ENCODE results near the gene RSPO3.
A peak's percentile ranks its signal among the peaks of the same experiment; 100 is the strongest.

Gene RSPO3

GRCh38 chr6:127173156-127173940 is 54.9 kb downstream of the RSPO3 start:
- TF ChIP-seq, protein P1, sequence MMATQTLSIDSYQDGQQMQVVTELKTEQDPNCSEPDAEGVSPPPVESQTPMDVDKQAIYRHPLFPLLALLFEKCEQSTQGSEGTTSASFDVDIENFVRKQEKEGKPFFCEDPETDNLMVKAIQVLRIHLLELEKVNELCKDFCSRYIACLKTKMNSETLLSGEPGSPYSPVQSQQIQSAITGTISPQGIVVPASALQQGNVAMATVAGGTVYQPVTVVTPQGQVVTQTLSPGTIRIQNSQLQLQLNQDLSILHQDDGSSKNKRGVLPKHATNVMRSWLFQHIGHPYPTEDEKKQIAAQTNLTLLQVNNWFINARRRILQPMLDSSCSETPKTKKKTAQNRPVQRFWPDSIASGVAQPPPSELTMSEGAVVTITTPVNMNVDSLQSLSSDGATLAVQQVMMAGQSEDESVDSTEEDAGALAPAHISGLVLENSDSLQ (IDR thresholded peaks at IDR 0.05), result peak; percentile 37; the same call in 1 of the 2 replicates
- no peak for TF ChIP-seq L3MBTL2 (conservative IDR thresholded peaks at IDR 0.05)
- ChIA-PET POLR2A (no interaction called here), CTCF (interaction anchor here (1.1 kb wide), 1 partner anchor 14 kb away, joined by 4 read pairs; no protein-coding TSS in a partner anchor)
- DNase-seq (ENCODE audit: extremely low spot score), result no peak

DNA sequence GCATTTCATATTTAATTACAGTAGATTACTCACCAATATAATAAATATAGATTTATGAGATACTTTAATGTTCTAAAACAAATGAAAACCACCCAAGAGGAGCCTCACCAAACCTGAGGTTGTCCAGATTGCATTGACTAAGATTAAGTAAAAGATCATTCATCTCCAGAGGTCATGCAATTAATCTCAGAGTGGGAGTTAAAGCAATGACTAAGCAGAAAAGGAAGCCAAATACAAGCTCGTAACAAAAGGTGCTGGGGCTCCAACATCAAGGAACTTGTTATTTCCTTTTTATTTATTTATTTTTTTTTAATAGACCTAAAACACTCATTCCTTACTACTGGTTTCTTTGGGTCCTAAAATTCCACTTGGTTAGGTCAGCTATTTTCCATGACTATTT is 57.7 kb downstream of the RSPO3 start:
- no peak for DNase-seq (ENCODE audit: extremely low spot score)
- ChIA-PET CTCF (interaction anchor here (1.3 kb wide), 1 partner anchor 11 kb away, joined by 10 read pairs; no protein-coding TSS in a partner anchor), POLR2A (no interaction called here)
- TF ChIP-seq ELF4 (IDR thresholded peaks at IDR 0.05) (no peak), LEF1 (IDR thresholded peaks at IDR 0.05; ENCODE audit: borderline replicate concordance) (no peak), ZNF384 (IDR thresholded peaks at IDR 0.05) (no peak), ARNT (IDR thresholded peaks at IDR 0.05) (no peak), BHLHE40 (IDR thresholded peaks at IDR 0.05; ENCODE audit: borderline replicate concordance) (no peak), CTBP1 (IDR thresholded peaks at IDR 0.05; ENCODE audit: borderline replicate concordance) (no peak), FOXK2 (IDR thresholded peaks at IDR 0.05) (no peak), FOXM1 (IDR thresholded peaks at IDR 0.05; ENCODE audit: borderline replicate concordance) (no peak), TARDBP (IDR thresholded peaks at IDR 0.05) (no peak), NFRKB (IDR thresholded peaks at IDR 0.05) (no peak)
- TF ChIP-seq, protein P1 (IDR thresholded peaks at IDR 0.05), result no peak

DNA sequence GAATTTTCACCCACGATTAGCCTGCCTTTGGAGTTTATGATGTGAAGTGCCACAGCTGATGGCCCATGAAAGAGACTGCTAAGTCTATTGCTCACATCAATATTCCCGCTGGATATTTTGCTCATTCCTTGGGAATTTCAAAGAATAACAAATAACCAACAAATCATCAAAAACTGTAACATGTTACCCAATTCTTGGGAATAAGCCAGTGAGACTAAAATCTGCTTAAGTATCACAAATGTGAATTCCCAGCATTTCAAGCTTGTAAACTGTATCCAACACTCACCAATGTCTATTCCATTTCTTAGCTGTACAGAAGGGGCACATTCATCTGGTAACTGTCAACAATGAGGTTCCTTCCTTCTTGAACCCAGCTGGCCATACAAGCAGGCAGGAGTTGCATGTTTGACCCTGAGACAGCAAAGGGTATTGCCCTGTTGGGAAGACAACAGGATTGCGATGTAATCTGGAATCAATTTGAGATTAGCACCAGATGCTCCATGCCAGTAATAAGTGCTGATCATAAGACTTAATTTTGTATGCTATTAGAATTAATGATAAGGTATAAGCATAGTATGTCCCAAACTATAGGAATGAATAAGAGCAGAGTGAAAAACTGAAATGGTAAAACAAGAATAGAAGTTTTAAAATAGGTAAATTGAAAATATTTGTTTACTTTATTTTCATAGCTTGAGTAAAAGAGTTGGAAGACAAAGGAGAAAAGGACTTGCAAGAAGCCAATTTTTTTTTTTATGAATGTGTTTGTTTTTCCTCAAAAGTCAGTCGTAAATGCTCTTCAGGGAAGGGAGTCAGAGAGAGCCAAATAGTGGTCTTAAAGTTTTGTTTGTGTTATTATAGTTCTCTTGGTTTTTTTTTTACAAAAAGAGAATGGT is 58.8 kb downstream of the RSPO3 start:
- DNase-seq (ENCODE audit: extremely low spot score), result no peak
- CTCF ChIA-PET, result interaction anchor here (1.2 to 1.3 kb wide), 2 partner anchors 10 to 11 kb away, joined by 5 to 10 read pairs; no protein-coding TSS in a partner anchor
- TF ChIP-seq CTBP1 (IDR thresholded peaks at IDR 0.05; ENCODE audit: borderline replicate concordance) (no peak), SP1 (IDR thresholded peaks at IDR 0.05) (no peak), ELF4 (IDR thresholded peaks at IDR 0.05) (no peak), SUZ12 (IDR thresholded peaks at IDR 0.05) (no peak), NFRKB (IDR thresholded peaks at IDR 0.05) (no peak), TARDBP (IDR thresholded peaks at IDR 0.05) (no peak), HDGF (IDR thresholded peaks at IDR 0.05; ENCODE audit: borderline replicate concordance) (no peak), FOXM1 (IDR thresholded peaks at IDR 0.05; ENCODE audit: borderline replicate concordance) (no peak), LEF1 (IDR thresholded peaks at IDR 0.05; ENCODE audit: borderline replicate concordance) (no peak), FOXK2 (IDR thresholded peaks at IDR 0.05) (no peak), ARNT (IDR thresholded peaks at IDR 0.05) (no peak), ZNF384 (IDR thresholded peaks at IDR 0.05) (no peak), BHLHE40 (IDR thresholded peaks at IDR 0.05; ENCODE audit: borderline replicate concordance) (no peak), L3MBTL2 (conservative IDR thresholded peaks at IDR 0.05) (no peak), FOXA1 (IDR thresholded peaks at IDR 0.05) (no peak)
- POLR2A ChIA-PET, result no interaction called here

- DNase-seq (ENCODE audit: extremely low spot score), result no peak
- TF ChIP-seq ZNF384 (IDR thresholded peaks at IDR 0.05) (no peak), FOXA1 (IDR thresholded peaks at IDR 0.05) (no peak), SUZ12 (IDR thresholded peaks at IDR 0.05) (no peak), TARDBP (IDR thresholded peaks at IDR 0.05) (no peak), FOXM1 (IDR thresholded peaks at IDR 0.05; ENCODE audit: borderline replicate concordance) (no peak), L3MBTL2 (conservative IDR thresholded peaks at IDR 0.05) (no peak), FOXK2 (IDR thresholded peaks at IDR 0.05) (no peak), NFRKB (IDR thresholded peaks at IDR 0.05) (no peak), HDGF (IDR thresholded peaks at IDR 0.05; ENCODE audit: borderline replicate concordance) (no peak), SP1 (IDR thresholded peaks at IDR 0.05) (no peak), ELF4 (IDR thresholded peaks at IDR 0.05) (no peak), BHLHE40 (IDR thresholded peaks at IDR 0.05; ENCODE audit: borderline replicate concordance) (no peak), LEF1 (IDR thresholded peaks at IDR 0.05; ENCODE audit: borderline replicate concordance) (no peak), CTBP1 (IDR thresholded peaks at IDR 0.05; ENCODE audit: borderline replicate concordance) (no peak)
- TF ChIP-seq, protein P1 (IDR thresholded peaks at IDR 0.05), result no peak
- CTCF ChIA-PET, result interaction anchor here (1.2 kb wide), 1 partner anchor 10 kb away, joined by 5 read pairs; no protein-coding TSS in a partner anchor
- POLR2A ChIA-PET, result no interaction called here
Observed at GRCh38 chr6:127177923-127178231, 59.4 kb downstream of the RSPO3 start.

- ChIA-PET POLR2A (no interaction called here), CTCF (interaction anchor here (0.6 to 1.2 kb wide), 2 partner anchors 9 to 522 kb away, joined by 3 to 5 read pairs; no protein-coding TSS in a partner anchor)
- no peak for DNase-seq (ENCODE audit: extremely low spot score)
- TF ChIP-seq SUZ12 (IDR thresholded peaks at IDR 0.05) (no peak), FOXK2 (IDR thresholded peaks at IDR 0.05) (no peak), LEF1 (IDR thresholded peaks at IDR 0.05; ENCODE audit: borderline replicate concordance) (no peak), ZNF384 (IDR thresholded peaks at IDR 0.05) (no peak), L3MBTL2 (conservative IDR thresholded peaks at IDR 0.05) (no peak), TARDBP (IDR thresholded peaks at IDR 0.05) (no peak), CTBP1 (IDR thresholded peaks at IDR 0.05; ENCODE audit: borderline replicate concordance) (no peak), BHLHE40 (IDR thresholded peaks at IDR 0.05; ENCODE audit: borderline replicate concordance) (no peak), SP1 (IDR thresholded peaks at IDR 0.05) (no peak), NFRKB (IDR thresholded peaks at IDR 0.05) (no peak), FOXM1 (IDR thresholded peaks at IDR 0.05; ENCODE audit: borderline replicate concordance) (no peak), HDGF (IDR thresholded peaks at IDR 0.05; ENCODE audit: borderline replicate concordance) (no peak), FOXA1 (IDR thresholded peaks at IDR 0.05) (no peak), ARNT (IDR thresholded peaks at IDR 0.05) (no peak)
- TF ChIP-seq, protein P1 (IDR thresholded peaks at IDR 0.05), result no peak
Observed at GRCh38 chr6:127178746-127179145, 60.3 kb downstream of the RSPO3 start.

All from HEK293T (cell line).